Neutrophil (primary cell): ENCODE results near the gene BMI1.

Experiments
- H3K27ac ChIP-seq: fragments of 200-600 bp; sonication (generic); 2 replicates; pipeline ENCODE4 v1.5.1; 2016; ENCODE audit warnings: mild to moderate bottlenecking, moderate library complexity
- H3K27me3 ChIP-seq: fragments of 200-600 bp; sonication (generic); 2 replicates; pipeline ENCODE4 v1.6.0; 2016; ENCODE audit warnings: mild to moderate bottlenecking
- H3K36me3 ChIP-seq: fragments of 200-600 bp; sonication (generic); 2 replicates; pipeline ENCODE4 v1.5.1; 2017
- H3K4me1 ChIP-seq, 2 experiments: fragments of 200-600 bp in 1 of 2; sonication (generic) in 1 of 2; 1 replicate in 1 of 2; 2 replicates in 1 of 2; pipeline versions ENCODE4 v1.5.1 to v1.6.1; 2013 to 2016; ENCODE audit warnings: low read depth in 1 of 2, low read length in 1 of 2, mild to moderate bottlenecking in 1 of 2, moderate library complexity in 1 of 2; ENCODE audit not compliant: control insufficient read depth in 1 of 2, insufficient read depth in 1 of 2
- H3K4me3 ChIP-seq, 2 experiments: fragments of 200-600 bp in 1 of 2; sonication (generic) in 1 of 2; 1 replicate in 1 of 2; 2 replicates in 1 of 2; pipeline ENCODE4 v1.5.1; 2013 to 2016; ENCODE audit warnings: low read depth in 1 of 2, low read length in 1 of 2, mild to moderate bottlenecking in 1 of 2, moderate library complexity in 1 of 2
- H3K9me3 ChIP-seq: fragments of 200-600 bp; sonication (generic); 2 replicates; pipeline ENCODE4 v1.5.1; 2016
- TF ChIP-seq, protein P1 (sequence below): fragments of 200-600 bp; sonication (generic); IDR thresholded peaks from 2 replicates; pipeline ENCODE4 v1.5.1; 2016; ENCODE audit warnings: antibody characterized with exemption

Gene BMI1

DNA sequence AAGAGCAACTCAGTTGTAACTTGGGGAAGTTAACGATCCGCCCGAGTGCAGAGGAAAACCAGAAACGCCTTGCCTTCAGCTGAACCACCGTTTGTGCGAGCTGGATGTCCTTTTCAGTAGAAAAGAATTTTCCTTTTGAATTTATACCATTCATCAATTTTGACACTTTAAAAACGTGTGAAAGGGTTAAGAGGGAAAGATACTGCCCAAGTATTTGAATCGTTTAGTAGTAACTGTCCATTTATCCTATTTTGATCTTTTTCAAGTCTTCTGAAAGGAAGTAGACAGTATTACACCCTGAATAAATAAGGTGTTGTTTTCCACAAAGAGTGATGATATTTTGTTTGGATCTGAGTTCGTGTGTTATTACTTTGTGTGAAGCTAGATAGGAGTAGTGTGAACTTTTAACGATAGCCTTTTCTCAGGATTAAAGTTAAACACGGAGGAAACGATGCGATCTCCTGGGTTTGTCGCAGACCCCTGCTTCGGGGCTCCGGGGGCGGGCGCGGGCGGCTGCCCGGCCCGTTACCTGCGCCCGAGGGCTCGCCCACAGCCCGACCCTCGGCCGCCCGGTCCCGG, 830 bp upstream of the BMI1 start:
- H3K36me3 ChIP-seq, result no peaks in the 10 kb centered on the region
- H3K4me1 ChIP-seq, result peaks cover 47% of the 10 kb centered on the region in 2 experiments
- peak overlapping the region; percentile 16 for H3K27ac ChIP-seq
- peak overlapping the region; percentile 56 for H3K4me3 ChIP-seq
- peaks cover 51% of the 10 kb centered on the region for H3K27me3 ChIP-seq
- TF ChIP-seq, protein P1, sequence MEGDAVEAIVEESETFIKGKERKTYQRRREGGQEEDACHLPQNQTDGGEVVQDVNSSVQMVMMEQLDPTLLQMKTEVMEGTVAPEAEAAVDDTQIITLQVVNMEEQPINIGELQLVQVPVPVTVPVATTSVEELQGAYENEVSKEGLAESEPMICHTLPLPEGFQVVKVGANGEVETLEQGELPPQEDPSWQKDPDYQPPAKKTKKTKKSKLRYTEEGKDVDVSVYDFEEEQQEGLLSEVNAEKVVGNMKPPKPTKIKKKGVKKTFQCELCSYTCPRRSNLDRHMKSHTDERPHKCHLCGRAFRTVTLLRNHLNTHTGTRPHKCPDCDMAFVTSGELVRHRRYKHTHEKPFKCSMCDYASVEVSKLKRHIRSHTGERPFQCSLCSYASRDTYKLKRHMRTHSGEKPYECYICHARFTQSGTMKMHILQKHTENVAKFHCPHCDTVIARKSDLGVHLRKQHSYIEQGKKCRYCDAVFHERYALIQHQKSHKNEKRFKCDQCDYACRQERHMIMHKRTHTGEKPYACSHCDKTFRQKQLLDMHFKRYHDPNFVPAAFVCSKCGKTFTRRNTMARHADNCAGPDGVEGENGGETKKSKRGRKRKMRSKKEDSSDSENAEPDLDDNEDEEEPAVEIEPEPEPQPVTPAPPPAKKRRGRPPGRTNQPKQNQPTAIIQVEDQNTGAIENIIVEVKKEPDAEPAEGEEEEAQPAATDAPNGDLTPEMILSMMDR, result no peak
- H3K9me3 ChIP-seq, result no peaks in the 10 kb centered on the region

DNA sequence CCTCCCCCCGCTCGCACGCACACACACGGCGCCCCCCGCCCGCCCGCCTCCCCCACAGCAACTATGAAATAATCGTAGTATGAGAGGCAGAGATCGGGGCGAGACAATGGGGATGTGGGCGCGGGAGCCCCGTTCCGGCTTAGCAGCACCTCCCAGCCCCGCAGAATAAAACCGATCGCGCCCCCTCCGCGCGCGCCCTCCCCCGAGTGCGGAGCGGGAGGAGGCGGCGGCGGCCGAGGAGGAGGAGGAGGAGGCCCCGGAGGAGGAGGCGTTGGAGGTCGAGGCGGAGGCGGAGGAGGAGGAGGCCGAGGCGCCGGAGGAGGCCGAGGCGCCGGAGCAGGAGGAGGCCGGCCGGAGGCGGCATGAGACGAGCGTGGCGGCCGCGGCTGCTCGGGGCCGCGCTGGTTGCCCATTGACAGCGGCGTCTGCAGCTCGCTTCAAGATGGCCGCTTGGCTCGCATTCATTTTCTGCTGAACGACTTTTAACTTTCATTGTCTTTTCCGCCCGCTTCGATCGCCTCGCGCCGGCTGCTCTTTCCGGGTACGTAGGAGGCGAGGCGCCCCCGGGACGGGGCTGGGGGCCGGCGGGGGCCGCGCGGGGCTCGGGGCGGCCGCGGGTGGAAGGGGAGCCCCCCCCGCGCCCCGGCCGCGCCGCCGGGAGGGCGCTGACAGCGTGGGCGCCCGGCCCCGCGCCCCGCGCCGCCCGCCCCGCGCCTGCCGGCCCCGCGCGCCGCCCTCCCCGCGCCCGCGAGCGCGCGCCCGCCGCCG, 441 bp downstream of the BMI1 start:
- Histone ChIP-seq H3K27ac (peak overlapping the region; percentile 21), H3K27me3 (peaks cover 62% of the 10 kb centered on the region), H3K4me3 (peak overlapping the region; percentile 81), H3K4me1 (peaks cover 46 to 47% of the 10 kb centered on the region in 2 experiments), H3K9me3 (no peaks in the 10 kb centered on the region), H3K36me3 (no peaks in the 10 kb centered on the region)
- TF ChIP-seq, protein P1, result no peak

DNA sequence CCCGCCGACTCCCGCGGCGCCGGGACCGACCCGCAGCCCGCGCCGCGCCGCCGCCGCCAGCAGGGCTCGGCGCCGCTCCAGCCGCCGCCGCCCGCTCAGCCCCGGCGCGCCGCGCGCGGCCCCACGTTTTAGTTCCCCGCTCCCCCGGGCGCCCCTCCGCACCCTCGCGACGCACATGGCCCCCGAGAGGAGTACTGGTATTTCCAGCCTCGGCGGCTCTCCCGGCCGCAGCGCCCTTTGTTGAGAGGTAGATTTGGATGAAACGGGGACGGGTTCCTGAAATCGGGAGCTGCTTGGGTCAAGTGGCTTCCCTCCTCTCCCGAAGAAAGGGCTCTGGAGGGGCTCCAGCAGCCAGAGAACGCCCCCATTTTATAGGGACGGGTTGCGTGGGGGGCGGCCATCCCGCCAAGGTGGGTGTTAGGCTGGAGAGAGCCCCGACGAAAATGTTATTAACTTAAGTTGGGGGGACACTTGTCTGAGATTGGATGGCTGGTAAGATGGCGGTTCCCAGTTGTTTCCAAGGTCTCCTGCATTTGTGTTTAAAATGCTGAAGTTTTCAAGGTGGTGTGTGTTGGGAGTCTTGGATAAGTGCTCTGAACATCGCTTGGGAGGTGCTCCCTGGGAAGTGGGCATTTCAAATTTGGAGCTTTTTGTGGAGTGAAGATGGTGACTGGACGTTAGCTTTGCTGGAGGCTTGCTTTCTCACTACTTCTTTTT, 1.2 kb downstream of the BMI1 start:
- H3K27ac ChIP-seq, result no peak overlapping the region
- TF ChIP-seq, protein P1, result no peak
- peaks cover 39 to 40% of the 10 kb centered on the region in 2 experiments for H3K4me1 ChIP-seq
- peaks cover 69% of the 10 kb centered on the region for H3K27me3 ChIP-seq
- H3K36me3 ChIP-seq, result no peaks in the 10 kb centered on the region
- no peaks in the 10 kb centered on the region for H3K9me3 ChIP-seq
- H3K4me3 ChIP-seq, result peak overlapping the region; percentile 48 to 58

DNA sequence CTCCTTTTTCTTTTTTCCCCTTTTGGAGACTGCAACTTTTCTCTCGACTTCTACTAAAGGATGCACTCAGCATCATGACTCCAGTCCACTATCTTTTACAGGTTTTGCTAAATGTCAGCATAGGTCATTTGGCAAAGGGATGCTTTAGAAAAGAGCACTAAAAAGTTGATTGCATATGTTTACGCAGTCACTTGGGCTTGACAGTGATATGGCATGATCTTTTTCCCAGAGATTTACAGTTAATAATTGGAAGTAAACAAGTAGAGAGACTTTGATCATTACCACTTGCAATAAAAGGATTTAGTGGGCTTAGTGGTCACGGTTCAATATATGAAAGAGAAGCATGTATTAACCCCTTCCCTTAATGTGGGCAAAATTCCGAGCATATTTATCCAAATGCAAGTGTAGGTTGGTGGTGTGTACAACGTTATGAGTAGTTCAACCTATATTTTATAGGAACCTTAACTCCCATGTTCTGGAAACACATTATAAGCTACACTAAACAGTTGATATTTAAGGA, 1.8 kb downstream of the BMI1 start:
- no peak overlapping the region for H3K27ac ChIP-seq
- peaks cover 32 to 35% of the 10 kb centered on the region in 2 experiments for H3K4me1 ChIP-seq

More for the DNA sequence above, 1.8 kb downstream of the BMI1 start:
- Histone ChIP-seq H3K9me3 (no peaks in the 10 kb centered on the region), H3K36me3 (no peaks in the 10 kb centered on the region), H3K27me3 (peaks cover 71% of the 10 kb centered on the region), H3K4me3 (peak overlapping the region; percentile 48 to 58)
- TF ChIP-seq, protein P1, result no peak
